Vagina (tissue), 2 donors: Measurements from ENCODE around the gene UBE2G1.

Experiments used
- CTCF ChIP-seq, 3 experiments: fragments of 450-650 bp in 2 of 3; fragments of 200-600 bp in 1 of 3; sonication (generic) in 1 of 3; IDR thresholded peaks; one replicate each; pipeline ENCODE4 v1.5.1; 2017 to 2019; ENCODE audit warnings: antibody characterized with exemption in 3 of 3, mild to moderate bottlenecking in 2 of 3, moderate library complexity in 2 of 3
- POLR2A ChIP-seq, 2 donors: fragments of 450-650 bp; IDR thresholded peaks; one replicate each; pipeline ENCODE4 v1.6.1; 2017; ENCODE audit warnings: antibody characterized with exemption in 2 of 2, mild to moderate bottlenecking in 2 of 2, moderate library complexity in 2 of 2
- POLR2AphosphoS5 ChIP-seq, 2 donors: sonication (generic); formaldehyde crosslinking; IDR thresholded peaks; one replicate each; pipeline ENCODE4 v1.9.0; 2017; ENCODE audit warnings: antibody characterized with exemption in 2 of 2, mild to moderate bottlenecking in 2 of 2, low read depth in 1 of 2; ENCODE audit not compliant: insufficient read depth in 1 of 2

GRCh38 chr17:4301066-4301465 is 65.4 kb downstream of the UBE2G1 start:
- TF ChIP-seq POLR2A (IDR thresholded peaks at IDR 0.05): no peak
- no peak for TF ChIP-seq POLR2AphosphoS5 (IDR thresholded peaks at IDR 0.05; ENCODE audit: insufficient read depth in 1 of 2, low read depth in 1 of 2)
- TF ChIP-seq CTCF (IDR thresholded peaks at IDR 0.05): no peak
